ENCODE results near the gene ILDR2. TPM values are rescaled to one million over a fixed set of nuclear protein-coding genes. Genes with fewer than 3 reads are reported as not detected.

ILDR2 gene
- total and polyA plus RNA-seq, 8 donors, result 0.09 to 0.95 (median 0.33) TPM

DNA sequence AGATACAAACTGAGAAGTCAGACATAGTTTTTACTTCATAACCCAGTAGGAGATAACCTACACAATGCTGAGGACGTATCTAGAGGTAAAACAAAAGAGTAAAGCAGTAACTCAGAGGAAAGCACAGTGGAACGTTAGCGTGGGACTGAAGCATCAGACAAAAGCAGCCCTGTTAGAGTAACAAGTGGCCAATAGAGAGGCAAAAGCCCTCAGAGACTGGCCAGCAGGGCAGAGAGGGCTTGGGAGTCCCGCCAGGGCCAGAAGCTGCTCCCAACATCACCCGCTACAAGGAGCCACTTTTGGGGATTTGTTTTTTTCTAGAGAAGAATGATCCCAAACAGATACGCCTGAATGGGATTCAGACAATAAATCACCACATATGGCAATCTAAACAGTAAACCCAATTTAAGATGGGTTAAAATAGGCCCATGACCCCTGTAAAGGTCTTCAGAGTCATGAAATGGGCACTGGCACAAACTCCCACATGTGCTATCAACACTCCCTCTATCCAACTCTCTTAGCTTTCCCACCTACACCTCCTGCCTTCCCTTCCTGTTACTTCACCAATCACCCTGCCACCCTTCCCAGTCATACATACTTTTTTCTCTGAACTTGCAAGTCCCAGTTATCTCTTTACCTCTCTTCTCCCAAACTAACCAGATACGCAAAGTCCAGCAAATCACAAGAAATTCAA, 116.5 kb downstream of the ILDR2 start:
- ATAC-seq (no peak), FAIRE-seq (no peak), DNase-seq (no peak)
- Histone ChIP-seq H3K4me3 (no peak overlapping the region), H3K4me1 (no peaks in the 10 kb centered on the region), H3K36me3 (peaks cover 0 to 47% (median 8%) of the 10 kb centered on the region in 3 donors), H3K27ac (no peak overlapping the region), H3K9me3 (no peaks in the 10 kb centered on the region), H3K27me3 (no peaks in the 10 kb centered on the region)
- intact Hi-C loops (cut with DNase I), result no loop called here
- WGBS, 2 donors, result 90 to 92% methylated on average over 7 of the region's 7 CpGs
- TF ChIP-seq, protein P1, sequence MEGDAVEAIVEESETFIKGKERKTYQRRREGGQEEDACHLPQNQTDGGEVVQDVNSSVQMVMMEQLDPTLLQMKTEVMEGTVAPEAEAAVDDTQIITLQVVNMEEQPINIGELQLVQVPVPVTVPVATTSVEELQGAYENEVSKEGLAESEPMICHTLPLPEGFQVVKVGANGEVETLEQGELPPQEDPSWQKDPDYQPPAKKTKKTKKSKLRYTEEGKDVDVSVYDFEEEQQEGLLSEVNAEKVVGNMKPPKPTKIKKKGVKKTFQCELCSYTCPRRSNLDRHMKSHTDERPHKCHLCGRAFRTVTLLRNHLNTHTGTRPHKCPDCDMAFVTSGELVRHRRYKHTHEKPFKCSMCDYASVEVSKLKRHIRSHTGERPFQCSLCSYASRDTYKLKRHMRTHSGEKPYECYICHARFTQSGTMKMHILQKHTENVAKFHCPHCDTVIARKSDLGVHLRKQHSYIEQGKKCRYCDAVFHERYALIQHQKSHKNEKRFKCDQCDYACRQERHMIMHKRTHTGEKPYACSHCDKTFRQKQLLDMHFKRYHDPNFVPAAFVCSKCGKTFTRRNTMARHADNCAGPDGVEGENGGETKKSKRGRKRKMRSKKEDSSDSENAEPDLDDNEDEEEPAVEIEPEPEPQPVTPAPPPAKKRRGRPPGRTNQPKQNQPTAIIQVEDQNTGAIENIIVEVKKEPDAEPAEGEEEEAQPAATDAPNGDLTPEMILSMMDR (IDR thresholded peaks at IDR 0.05), result no peak

Other genes starting within 250 kb of the ILDR2 start
- gene POGK, start 136.1 kb downstream of the ILDR2 start, total RNA-seq, result 10 to 100 TPM; 11.7 to 26.7 (median 15.2) TPM
- 10 to 100 TPM in 1 of 2 donors, 1 to 10 TPM in 1; 6.3 to 11.6 TPM for gene POGK, start 136.1 kb downstream of the ILDR2 start, polyA plus RNA-seq
- 1 to 10 TPM; 2.8 to 6.2 (median 4.0) TPM for gene TADA1, start 99.3 kb downstream of the ILDR2 start, total RNA-seq
- 1 to 10 TPM; 3.1 to 8.2 TPM for gene TADA1, start 99.3 kb downstream of the ILDR2 start, polyA plus RNA-seq
- under 1 TPM in 1 of 6 donors, not detected in 5; 0.12 TPM for gene MAEL, start 13.7 kb upstream of the ILDR2 start, total RNA-seq
- under 1 TPM in 1 of 2 donors, not detected in 1; 0.23 TPM for gene MAEL, start 13.7 kb upstream of the ILDR2 start, polyA plus RNA-seq
- gene GPA33, start 114.8 kb upstream of the ILDR2 start, total RNA-seq, result under 1 TPM in 2 of 6 donors, not detected in 4; 0.16 to 0.22 TPM
- gene GPA33, start 114.8 kb upstream of the ILDR2 start, polyA plus RNA-seq, result under 1 TPM in 1 of 2 donors, not detected in 1; 0.11 TPM
- gene STYXL2, start 118.5 kb upstream of the ILDR2 start, total RNA-seq, result under 1 TPM in 2 of 6 donors, not detected in 4; 0.12 to 0.37 TPM
- gene STYXL2, start 118.5 kb upstream of the ILDR2 start, polyA plus RNA-seq, result under 1 TPM in 1 of 2 donors, not detected in 1; 0.02 TPM
- gene POU2F1, start 245.3 kb upstream of the ILDR2 start, total RNA-seq, result 1 to 10 TPM; 5.5 to 7.3 (median 6.0) TPM
- gene POU2F1, start 245.3 kb upstream of the ILDR2 start, polyA plus RNA-seq, result 1 to 10 TPM; 1.4 to 3.0 TPM